NCI-H1694 treated with DMSO at 0.1 percent for 48 hours (cell line): ENCODE results near the gene OPN1SW.

ENCODE experiments used
- DNase-seq: peaks from one replicate; lab custom pipeline; 2025; lab: John Stamatoyannopoulos, UW

The OPN1SW gene

GRCh38 chr7:128758553-128758952 is 17.0 kb downstream of the OPN1SW start:
- no peak for DNase-seq

DNA sequence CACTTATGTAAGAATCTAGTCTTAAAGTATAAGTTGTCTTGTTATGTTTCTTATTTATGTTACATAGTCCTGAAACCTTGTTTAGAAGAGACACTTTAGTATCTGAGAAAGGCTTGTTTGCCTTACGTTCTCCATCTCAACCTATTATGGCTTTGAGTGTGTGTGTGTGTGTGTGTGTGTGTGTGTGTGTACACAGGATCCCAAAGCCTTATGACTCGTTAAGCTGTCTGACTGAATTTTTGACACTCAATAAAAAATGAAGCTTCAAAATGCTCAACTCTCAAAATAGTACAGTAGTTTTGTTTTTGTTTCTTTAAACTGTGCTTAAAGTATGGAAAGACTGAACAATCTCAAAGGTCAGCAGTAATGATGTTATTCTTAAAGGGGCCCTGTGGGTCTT is 18.4 kb downstream of the OPN1SW start:
- no peak for DNase-seq

GRCh38 chr7:128755819-128756476 is 19.6 kb downstream of the OPN1SW start:
- DNase-seq, result peak; percentile 82

GRCh38 chr7:128755075-128755818 is 20.3 kb downstream of the OPN1SW start:
- DNase-seq, result no peak

- DNase-seq, result no peak
Observed at GRCh38 chr7:128752251-128752650, 23.3 kb downstream of the OPN1SW start.

DNA sequence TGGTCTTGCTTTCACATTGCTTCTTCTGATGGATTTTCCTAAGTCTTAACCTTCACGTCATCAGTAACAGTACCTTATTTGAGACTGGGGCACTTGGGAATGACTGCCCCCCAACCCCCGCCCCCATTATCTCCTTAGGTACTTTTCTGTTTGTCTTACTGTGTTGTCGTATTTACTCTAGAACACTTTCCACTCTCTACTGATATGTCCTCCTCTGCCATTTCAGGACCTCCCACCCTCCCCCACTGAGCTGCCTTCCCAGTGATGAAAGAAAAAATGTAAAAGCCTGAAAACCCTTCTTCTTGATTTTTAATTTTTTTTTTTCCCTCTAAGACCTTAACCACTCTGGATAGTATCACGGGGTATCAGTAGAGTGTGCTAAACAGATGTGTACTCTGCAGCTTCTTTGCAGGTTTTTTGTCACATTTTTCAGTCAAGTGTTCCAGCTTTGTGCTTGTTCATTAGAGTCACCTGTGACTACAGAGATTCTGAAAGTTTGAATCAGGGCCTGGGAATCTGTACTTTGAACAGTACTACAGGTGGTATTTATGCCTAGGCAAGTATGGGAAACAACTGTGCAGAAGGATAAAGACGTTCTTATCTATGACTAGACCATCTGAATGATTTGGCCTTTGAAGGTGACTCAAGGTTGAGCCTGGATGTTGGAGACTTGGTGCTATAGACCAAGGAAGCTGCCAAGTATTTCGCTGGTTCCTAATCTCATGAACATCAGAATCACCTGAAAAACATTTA is 28.1 kb downstream of the OPN1SW start:
- no peak for DNase-seq

DNA sequence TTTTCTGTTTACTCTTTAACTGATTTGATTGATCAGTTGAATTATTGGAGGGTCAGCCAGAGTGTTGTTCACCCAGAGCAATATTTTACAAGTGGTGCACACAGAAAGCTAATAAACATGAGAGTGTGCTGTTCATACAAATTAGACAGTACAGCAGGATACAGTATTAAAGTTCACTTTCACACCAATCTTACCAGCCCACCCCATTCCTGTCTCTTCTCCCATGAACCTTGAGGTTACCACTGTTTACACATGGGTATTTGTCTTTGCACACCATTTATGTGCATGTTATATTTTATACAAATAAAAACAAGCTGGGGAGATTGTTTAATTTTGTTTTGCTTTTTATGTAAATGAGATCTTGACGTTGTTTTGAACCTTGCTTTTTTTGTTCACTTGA is 29.9 kb downstream of the OPN1SW start:
- DNase-seq, result no peak

DNA sequence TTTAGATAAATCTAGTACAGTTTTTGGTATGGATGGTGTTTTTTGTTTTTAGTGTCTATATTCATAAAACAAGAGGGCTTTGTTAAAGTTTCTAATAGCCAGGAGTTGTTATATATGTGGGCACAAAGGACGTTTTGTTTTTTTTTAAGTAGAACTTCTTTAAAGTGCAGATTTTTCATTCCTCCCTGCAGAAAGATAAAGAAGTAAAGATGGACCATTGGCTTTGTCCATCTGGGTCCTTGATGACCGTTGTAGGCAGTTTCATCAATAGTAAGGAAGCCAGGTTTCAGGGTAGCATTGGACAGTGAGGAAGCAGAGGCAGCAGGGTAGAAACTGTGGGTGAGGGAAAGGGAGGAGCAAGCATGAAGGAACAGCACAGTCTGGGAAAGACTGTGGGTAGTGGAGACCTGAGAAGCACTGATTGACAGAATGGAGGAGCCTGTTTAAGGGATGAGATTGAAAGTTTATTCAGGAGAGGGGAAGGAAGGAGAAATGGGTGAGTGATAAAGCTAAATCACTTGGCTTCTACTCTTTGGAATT is 31.2 kb downstream of the OPN1SW start:
- DNase-seq, result no peak

- DNase-seq, result no peak
Observed at GRCh38 chr7:128743112-128743772, 32.4 kb downstream of the OPN1SW start.

GRCh38 chr7:128742206-128742605 is 33.4 kb downstream of the OPN1SW start:
- no peak for DNase-seq

DNA sequence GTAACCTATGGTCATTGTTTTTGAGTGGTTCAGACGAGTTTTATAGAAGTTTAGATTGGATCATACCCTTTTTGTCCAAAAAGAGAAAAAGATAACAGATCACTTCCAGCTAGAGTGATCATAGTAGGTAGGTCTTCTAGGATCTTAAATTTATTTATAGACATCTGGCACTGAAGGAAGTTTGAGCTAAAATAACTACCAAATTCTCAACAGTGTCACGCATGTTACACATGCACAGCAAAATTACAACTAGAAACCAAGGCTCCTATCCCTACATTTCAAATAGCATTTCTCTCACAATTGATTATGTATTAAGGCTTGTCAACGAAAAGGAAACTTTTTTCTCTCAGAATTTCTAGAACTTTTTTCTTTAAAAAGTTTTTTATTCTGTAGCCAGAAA is 34.1 kb downstream of the OPN1SW start:
- no peak for DNase-seq

DNA sequence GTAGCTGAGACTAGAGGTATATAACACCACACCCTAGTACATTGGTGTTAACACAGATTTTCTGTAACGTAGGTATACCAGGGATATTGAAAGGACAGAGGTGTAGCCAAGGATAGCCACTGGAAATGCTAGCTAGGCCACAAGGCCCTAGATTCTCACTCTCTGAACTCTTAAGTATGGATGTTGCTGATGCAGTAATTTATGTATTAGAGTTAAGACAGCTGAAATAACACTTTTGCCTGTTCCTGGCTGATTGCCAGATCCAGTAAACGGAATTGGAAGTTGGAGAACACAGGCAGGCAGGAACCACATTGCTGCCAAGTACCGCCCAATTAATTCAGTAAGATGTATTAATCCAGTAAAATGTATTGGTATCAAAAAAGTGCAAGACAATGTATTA is 34.6 kb downstream of the OPN1SW start:
- DNase-seq, result no peak

DNA sequence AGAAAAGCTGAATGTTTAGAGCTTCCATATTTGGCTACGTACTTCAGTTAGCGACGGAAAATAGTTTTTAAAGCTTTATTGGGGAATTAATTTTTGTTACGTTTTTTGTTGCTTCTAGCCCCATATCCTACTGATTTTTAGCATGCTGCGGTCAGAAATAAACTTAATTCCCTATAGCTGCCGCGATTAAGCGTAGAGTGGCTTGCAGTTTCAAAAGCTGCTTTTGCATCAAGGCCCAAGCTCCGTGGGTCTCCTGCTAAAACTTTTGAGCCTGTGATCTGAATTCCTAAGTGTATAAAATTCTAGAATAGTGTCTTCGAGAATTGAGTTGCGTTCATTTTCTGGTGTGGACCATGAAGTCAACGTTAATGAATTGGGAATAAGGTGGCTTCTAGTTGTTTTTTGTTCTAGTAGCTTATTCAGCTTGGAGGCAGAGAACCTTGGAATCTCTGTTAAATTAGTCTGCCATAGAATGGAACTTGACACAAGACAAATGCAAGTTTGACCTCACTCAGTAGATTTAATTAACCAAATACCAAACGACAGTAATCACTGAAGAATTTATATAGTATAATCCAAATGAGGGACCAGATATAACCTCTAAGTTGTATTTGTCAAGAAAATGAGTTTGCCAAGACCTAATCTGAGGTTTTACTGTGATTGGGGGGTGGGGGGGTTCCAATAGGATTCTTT is 35.5 kb downstream of the OPN1SW start:
- no peak for DNase-seq

GRCh38 chr7:128739048-128739962 is 36.3 kb downstream of the OPN1SW start, which contains the start of gene CALU:
CALU (plus strand) TSS chr7:128739359; CDS start chr7:128748584, 9,225 bp downstream.
- DNase-seq, result peak; percentile 97

DNA sequence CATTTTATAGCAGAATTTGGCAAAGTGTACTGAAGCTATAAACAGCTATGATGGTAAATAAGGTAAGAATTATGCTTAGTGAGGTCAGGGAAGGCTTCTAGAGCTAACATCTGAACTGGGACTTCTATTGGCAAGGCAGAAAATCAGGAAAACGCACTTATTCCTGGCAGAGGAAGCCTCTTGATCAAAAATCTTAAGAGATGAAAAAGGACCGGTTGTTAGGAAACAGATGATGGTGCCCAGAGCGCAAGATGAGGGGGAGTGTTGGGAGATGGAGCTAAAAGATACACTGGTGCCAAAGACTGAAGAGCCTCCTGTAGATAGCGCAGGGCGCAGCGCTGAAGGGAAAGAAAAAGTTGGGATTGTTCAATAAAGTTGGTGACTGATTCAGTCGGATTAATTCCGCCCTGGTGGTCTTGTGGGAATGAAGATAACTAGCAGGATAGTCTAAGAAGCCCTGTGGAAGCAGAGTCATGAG is 37.0 kb downstream of the OPN1SW start:
- no peak for DNase-seq

- DNase-seq, result no peak
Observed at GRCh38 chr7:128737867-128738385, 37.7 kb downstream of the OPN1SW start.

GRCh38 chr7:128737441-128737840 is 38.2 kb downstream of the OPN1SW start:
- DNase-seq, result no peak

GRCh38 chr7:128735436-128735835 is 40.2 kb downstream of the OPN1SW start:
- DNase-seq, result no peak

DNA sequence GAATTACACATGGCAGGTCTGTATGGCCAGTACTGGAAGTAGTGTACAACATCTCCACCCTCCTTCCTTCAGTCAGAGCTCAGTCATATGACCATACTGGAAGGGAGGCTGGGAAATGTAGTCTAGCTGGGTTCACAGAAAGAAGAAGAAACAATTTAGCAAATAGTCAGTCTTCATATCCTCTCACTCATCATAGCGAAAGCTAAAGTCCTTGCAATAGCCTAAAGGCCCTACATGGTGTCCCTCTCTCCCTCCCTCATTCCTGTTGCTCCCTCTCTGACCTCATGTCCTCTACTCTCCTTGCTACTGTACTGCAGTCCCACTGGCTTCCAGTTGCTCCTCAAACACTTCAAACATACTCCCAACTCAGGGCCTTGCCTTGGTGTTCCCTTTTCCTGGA is 40.7 kb downstream of the OPN1SW start:
- no peak for DNase-seq

- DNase-seq, result no peak
Observed at GRCh38 chr7:128733278-128733645, 42.3 kb downstream of the OPN1SW start.
